Esophagus (tissue), 2 donors: ENCODE data around the gene GTF3C5. TPM values are rescaled to one million over a fixed set of nuclear protein-coding genes. Genes with fewer than 3 reads are reported as not detected.

Experiments used
- polyA plus RNA-seq, 2 donors: library from polyadenylated mRNA; stranded (reverse); fragments of 200-250 nt; gene quantifications; one replicate each; pipeline ENCODE4 v1.2.3, GENCODE V29; 2013
- donor health status: healthy with polysubstance abuse.
- donor health status: Bipolar disorder and iron deficiency.

GTF3C5 gene
- polyA plus RNA-seq, 2 donors = 46.3 to 64.0 TPM

Other genes starting within 250 kb of the GTF3C5 start
- under 1 TPM; 0.39 to 0.58 TPM for gene AK8, start 152.7 kb upstream of the GTF3C5 start, polyA plus RNA-seq
- 1 to 10 TPM; 6.3 to 6.5 TPM for gene SPACA9, start 152.1 kb upstream of the GTF3C5 start, polyA plus RNA-seq
- 10 to 100 TPM in 1 of 2 donors, 1 to 10 TPM in 1; 8.9 to 14.3 TPM for gene TSC1, start 86.4 kb upstream of the GTF3C5 start, polyA plus RNA-seq
- under 1 TPM; 0.02 TPM for gene GFI1B, start 52.3 kb upstream of the GTF3C5 start, polyA plus RNA-seq
- 1 to 10 TPM; 2.1 to 3.3 TPM for gene CEL, start 31.0 kb downstream of the GTF3C5 start, polyA plus RNA-seq
- 10 to 100 TPM; 47.8 to 67.9 TPM for gene RALGDS, start 90.2 kb downstream of the GTF3C5 start, polyA plus RNA-seq
- 1 to 10 TPM; 2.1 to 3.7 TPM for gene GBGT1, start 132.9 kb downstream of the GTF3C5 start, polyA plus RNA-seq
- gene OBP2B, start 178.3 kb downstream of the GTF3C5 start, polyA plus RNA-seq = not detected
- gene ABO, start 244.2 kb downstream of the GTF3C5 start, polyA plus RNA-seq = 10 to 100 TPM in 1 of 2 donors, 1 to 10 TPM in 1; 7.7 to 15.6 TPM